PC-9 (cell line): ENCODE measurements around the gene HERC2. TPM values are rescaled to one million over a fixed set of nuclear protein-coding genes. Genes with fewer than 3 reads are reported as not detected.
"Not testable (repeated sequence)": the region's sequence is repeated elsewhere in the genome, so short reads cannot be mapped to it uniquely, and the experiment has no call there.

ENCODE experiments used
- Bru-seq: library from RNA; stranded (reverse); fragments of 400-500 nt; gene quantifications from one replicate; lab custom pipeline; 2021; lab: Mats Ljungman, UMichigan
- BruChase-seq, 2 experiments: library from RNA; stranded (reverse); fragments of 400-500 nt; gene quantifications; one replicate each; lab custom pipeline; 2021; lab: Mats Ljungman, UMichigan
- BruUV-seq: library from RNA; stranded (reverse); fragments of 400-500 nt; replicated peaks from 2 replicates; lab custom pipeline; 2021; lab: Mats Ljungman, UMichigan
- CTCF ChIA-PET: fragments of 300-600 bp; sonication (Branson Sonifier 250); formaldehyde crosslinking; loops from one replicate; lab custom pipeline; 2022; ENCODE audit warnings: antibody characterized with exemption; lab: Charles Lee
- POLR2A ChIA-PET: fragments of 300-600 bp; sonication (Branson Sonifier 250); formaldehyde crosslinking; loops from one replicate; lab custom pipeline; 2022; ENCODE audit warnings: antibody characterized with exemption; ENCODE audit not compliant: unreplicated experiment; lab: Charles Lee
- DNase-seq, 2 experiments: peaks; one replicate each; pipeline versions ENCODE4 v3.0.0 to v3.0.0-alpha.2; 2015 to 2022; ENCODE audit warnings: mixed read lengths in 1 of 2
- H2AFZ ChIP-seq: fragments of 200-600 bp; sonication (generic); 2 replicates; pipeline ENCODE4 v1.8.1; 2017; ENCODE audit warnings: antibody characterized with exemption
- H3F3A ChIP-seq: fragments of 200-600 bp; sonication (generic); 2 replicates; pipeline ENCODE4 v1.8.1; 2017; ENCODE audit warnings: antibody characterized with exemption, mild to moderate bottlenecking, low read depth; ENCODE audit not compliant: insufficient read depth
- H3K27ac ChIP-seq: fragments of 200-600 bp; sonication (generic); 2 replicates; pipeline ENCODE4 v1.6.1; 2016; ENCODE audit warnings: mixed run types
- H3K27me3 ChIP-seq: fragments of 200-600 bp; sonication (generic); 2 replicates; pipeline ENCODE4 v1.6.1; 2016; ENCODE audit warnings: low read depth, mixed run types; ENCODE audit not compliant: insufficient read depth
- H3K36me3 ChIP-seq: fragments of 200-600 bp; sonication (generic); 2 replicates; pipeline ENCODE4 v1.6.1; 2016; ENCODE audit warnings: low read depth, mixed run types
- H3K4me1 ChIP-seq: fragments of 200-600 bp; sonication (generic); replicated peaks from 2 replicates; pipeline ENCODE4 v1.6.1; 2016; ENCODE audit warnings: mixed run types; ENCODE audit not compliant: insufficient read depth
- H3K4me2 ChIP-seq: fragments of 200-600 bp; sonication (generic); 2 replicates; pipeline ENCODE4 v1.6.1; 2017; ENCODE audit warnings: mixed run types
- H3K4me3 ChIP-seq: fragments of 200-600 bp; sonication (generic); 2 replicates; pipeline ENCODE4 v1.6.1; 2016; ENCODE audit warnings: mixed run types
- H3K79me2 ChIP-seq: fragments of 200-600 bp; sonication (generic); 2 replicates; pipeline ENCODE4 v1.6.1; 2017; ENCODE audit warnings: low read depth, mixed run types
- H3K9me2 ChIP-seq: fragments of 200-600 bp; sonication (generic); 2 replicates; pipeline ENCODE4 v1.8.1; 2017; ENCODE audit warnings: mild to moderate bottlenecking; ENCODE audit not compliant: insufficient read depth
- H3K9me3 ChIP-seq: fragments of 200-600 bp; sonication (generic); 2 replicates; pipeline ENCODE4 v1.8.1; 2016; ENCODE audit warnings: low read depth; ENCODE audit not compliant: insufficient read depth
- H4K20me1 ChIP-seq: fragments of 200-600 bp; sonication (generic); 2 replicates; pipeline ENCODE4 v1.8.1; 2017; ENCODE audit not compliant: insufficient read depth
- intact Hi-C: fragments of 100-400 bp; cut with micrococcal nuclease; formaldehyde crosslinking; loops from one replicate; pipeline ENCODE4 v1.10.0; 2022; ENCODE audit not compliant: unreplicated experiment
- long read RNA-seq: library from polyadenylated mRNA; stranded (forward); transcript quantifications from one replicate; pipeline ENCODE4 v2.0.0, GENCODE V29; 2022
- total RNA-seq: library from RNA; stranded (reverse); gene quantifications from 2 replicates; pipeline ENCODE4 v1.2.3, GENCODE V29; 2021

HERC2 gene
- total RNA-seq: 49.7 and 56.6 TPM in 2 replicates
- Bru-seq, nascent RNA: percentile 72 among the genes with signal in this experiment
- BruChase-seq, experiment 1, labeled RNA remaining after a 2-hour chase: percentile 67 among the genes with signal in this experiment
- percentile 75 among the genes with signal in this experiment for BruChase-seq, experiment 2, labeled RNA remaining after a 6-hour chase
- long read RNA-seq, partial matches to known transcripts: 11 of 18 reads
- long read RNA-seq, other reads (novel, unspliced or antisense): 4 of 18 reads

GRCh38 chr15:28322129-28322588 is at the start of gene HERC2:
HERC2 (minus strand) TSS chr15:28322179; CDS start chr15:28321433, 746 bp downstream.
- POLR2A ChIA-PET, H3F3A ChIP-seq, H3K27ac ChIP-seq, H3K27me3 ChIP-seq, H3K4me3 ChIP-seq, H4K20me1 ChIP-seq, CTCF ChIA-PET, BruUV-seq, H3K4me1 ChIP-seq, H3K36me3 ChIP-seq, H2AFZ ChIP-seq, H3K9me2 ChIP-seq, DNase-seq, intact Hi-C loops, H3K9me3 ChIP-seq, H3K79me2 ChIP-seq: not testable (repeated sequence)
- H3K4me2 ChIP-seq: peak within 1 kb of the TSS; percentile 40; the same call in 1 of the 2 replicates

- H3K36me3 ChIP-seq, DNase-seq, H3K27me3 ChIP-seq, H3K4me1 ChIP-seq, H4K20me1 ChIP-seq, H3K9me2 ChIP-seq, H3K27ac ChIP-seq, H3K79me2 ChIP-seq, H2AFZ ChIP-seq, CTCF ChIA-PET, H3F3A ChIP-seq, H3K9me3 ChIP-seq, intact Hi-C loops, H3K4me2 ChIP-seq, POLR2A ChIA-PET, BruUV-seq, H3K4me3 ChIP-seq: not testable (repeated sequence)
These were observed 43.5 kb upstream of the HERC2 start for GRCh38 chr15:28365502-28365901.

GRCh38 chr15:28357984-28358383 is 36.0 kb upstream of the HERC2 start, which contains the start of gene GOLGA6L24:
GOLGA6L24 (minus strand) TSS chr15:28358084; CDS start chr15:28358023, 61 bp downstream.
- POLR2A ChIA-PET, H3K9me2 ChIP-seq, H3K27me3 ChIP-seq, BruUV-seq, H3K4me3 ChIP-seq, H3K9me3 ChIP-seq, H2AFZ ChIP-seq, H3K4me2 ChIP-seq, intact Hi-C loops, CTCF ChIA-PET, H3K27ac ChIP-seq, H4K20me1 ChIP-seq, H3K36me3 ChIP-seq, H3F3A ChIP-seq, DNase-seq, H3K4me1 ChIP-seq, H3K79me2 ChIP-seq: not testable (repeated sequence)

GRCh38 chr15:28321358-28322078 is 461 bp downstream of the HERC2 start:
- H2AFZ ChIP-seq, H3K9me2 ChIP-seq, H3F3A ChIP-seq, POLR2A ChIA-PET, H4K20me1 ChIP-seq, H3K27ac ChIP-seq, H3K79me2 ChIP-seq, H3K4me1 ChIP-seq, H3K4me3 ChIP-seq, H3K4me2 ChIP-seq, H3K9me3 ChIP-seq, H3K36me3 ChIP-seq, intact Hi-C loops, CTCF ChIA-PET, BruUV-seq, H3K27me3 ChIP-seq: not testable (repeated sequence)
- peak in 1 of 2 experiments; percentile 1 for DNase-seq

- POLR2A ChIA-PET, CTCF ChIA-PET: not testable (repeated sequence)
These were observed 2.3 kb downstream of the HERC2 start for GRCh38 chr15:28319725-28320124.

GRCh38 chr15:28318828-28319227 is 3.2 kb downstream of the HERC2 start:
- H3K9me2 ChIP-seq, H3K4me2 ChIP-seq, H3K4me3 ChIP-seq, CTCF ChIA-PET, H3K79me2 ChIP-seq, H3K27me3 ChIP-seq, H4K20me1 ChIP-seq, intact Hi-C loops, BruUV-seq, DNase-seq, H3K36me3 ChIP-seq, H3K9me3 ChIP-seq, H2AFZ ChIP-seq, H3F3A ChIP-seq, H3K4me1 ChIP-seq, H3K27ac ChIP-seq, POLR2A ChIA-PET: not testable (repeated sequence)

More at GRCh38 chr15:28319725-28320124, 2.3 kb downstream of the HERC2 start:
- H4K20me1 ChIP-seq, intact Hi-C loops, H2AFZ ChIP-seq, H3F3A ChIP-seq, H3K9me2 ChIP-seq, H3K27me3 ChIP-seq, H3K36me3 ChIP-seq, BruUV-seq, H3K27ac ChIP-seq, H3K4me3 ChIP-seq, H3K4me2 ChIP-seq, H3K79me2 ChIP-seq, DNase-seq, H3K9me3 ChIP-seq, H3K4me1 ChIP-seq: not testable (repeated sequence)

GRCh38 chr15:28318122-28318521 is 3.9 kb downstream of the HERC2 start:
- H3K4me3 ChIP-seq, H3K4me2 ChIP-seq, CTCF ChIA-PET, H3K36me3 ChIP-seq, BruUV-seq, intact Hi-C loops, H3K27ac ChIP-seq, H2AFZ ChIP-seq, H3K79me2 ChIP-seq, H3K9me2 ChIP-seq, H3K4me1 ChIP-seq, DNase-seq, H3F3A ChIP-seq, H3K9me3 ChIP-seq, H4K20me1 ChIP-seq, H3K27me3 ChIP-seq, POLR2A ChIA-PET: not testable (repeated sequence)
